GM18511 (cell line): ENCODE results near the gene SNRPB.

Source experiments
- ATAC-seq: cut with Tn5 transposase; IDR thresholded peaks from one replicate; pipeline ENCODE4 v1.9.1; 2021; ENCODE audit warnings: mild to moderate bottlenecking, moderate library complexity; ENCODE audit not compliant: unreplicated experiment

SNRPB gene

DNA sequence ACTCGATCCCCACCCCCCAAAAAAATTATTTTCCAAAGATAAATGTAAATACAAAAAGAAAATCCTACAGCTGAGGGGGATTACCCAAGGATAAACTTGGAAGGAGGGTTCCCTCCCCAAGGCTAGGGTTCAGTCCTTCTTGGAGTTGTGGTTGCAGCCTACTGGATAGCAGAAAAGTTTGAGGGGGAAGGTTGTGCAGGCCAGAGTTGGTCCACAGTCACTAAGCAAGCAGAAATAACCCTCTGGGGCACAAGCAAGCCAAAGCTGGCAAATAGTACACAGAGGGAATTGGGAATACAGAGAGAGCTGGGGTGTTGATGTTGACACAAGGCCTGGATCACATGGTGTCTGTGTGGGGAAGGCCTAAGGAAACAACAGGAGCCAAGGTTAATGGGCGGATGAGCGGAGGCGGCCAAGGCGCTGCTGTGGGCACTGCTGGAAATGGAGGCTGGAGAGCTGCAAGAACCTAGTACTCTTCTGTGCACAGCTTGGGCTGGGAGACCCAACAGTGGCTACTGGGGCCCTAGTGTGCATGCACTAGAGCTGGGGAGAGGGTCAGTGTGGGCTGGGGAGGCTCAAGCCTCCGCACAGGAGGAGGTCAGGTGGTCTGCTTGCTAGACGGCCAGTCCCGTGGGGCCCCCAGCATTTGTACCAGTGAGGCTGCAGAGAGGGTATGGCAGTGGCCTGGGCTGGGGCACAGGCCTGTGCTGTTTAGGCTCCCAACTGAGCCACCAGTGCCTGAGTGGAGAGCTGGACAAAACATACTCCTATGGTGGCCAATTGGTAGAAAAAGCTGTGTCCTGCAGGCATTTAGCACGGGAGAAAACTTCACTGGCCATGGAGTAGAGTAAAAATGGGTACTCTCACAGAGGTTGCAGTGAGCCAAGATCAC lies 5.5 kb upstream of the SNRPB start:
- ATAC-seq: no peak

DNA sequence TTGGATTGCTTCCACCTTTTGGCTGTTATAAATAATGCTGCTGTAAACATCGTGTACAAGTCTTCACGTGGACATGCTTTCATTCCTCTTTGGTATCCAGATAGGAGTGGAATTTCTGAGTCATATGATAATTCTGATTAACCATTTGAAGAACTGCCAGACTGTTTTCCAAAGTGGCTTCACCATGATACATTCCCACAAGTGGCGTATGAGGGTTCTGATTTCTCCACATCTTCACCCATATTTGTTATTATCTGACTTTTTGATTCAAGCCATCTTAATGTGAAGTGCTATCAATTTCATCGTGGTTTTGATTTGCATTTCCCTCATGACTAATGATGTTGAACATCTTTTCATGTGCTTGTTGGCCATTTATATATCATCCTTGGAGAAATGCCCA lies 2.9 kb upstream of the SNRPB start:
- no peak for ATAC-seq

DNA sequence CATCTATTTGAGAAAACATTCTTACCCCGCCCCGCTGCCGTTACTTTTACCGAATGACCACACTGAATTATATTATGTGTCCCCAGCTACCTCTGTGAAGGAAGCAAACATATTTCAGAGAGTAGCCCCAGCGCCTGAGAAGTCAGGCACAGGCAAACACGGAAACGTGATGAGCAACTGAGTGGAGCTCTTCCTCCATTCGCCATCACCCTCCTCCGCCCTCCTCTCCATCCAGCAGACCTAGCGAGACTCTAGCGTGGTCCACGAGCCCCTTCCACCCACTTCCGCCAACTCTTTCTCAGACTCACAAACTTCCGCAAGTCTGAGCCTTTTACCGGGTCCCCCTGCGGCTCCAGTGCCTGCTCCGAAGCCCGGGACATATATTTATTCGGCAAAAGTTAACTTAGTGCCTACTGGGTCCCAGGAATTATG lies 582 bp downstream of the SNRPB start:
- peak; percentile 41 for ATAC-seq

GRCh38 chr20:2468581-2469407 lies 1.8 kb downstream of the SNRPB start:
- ATAC-seq: no peak

DNA sequence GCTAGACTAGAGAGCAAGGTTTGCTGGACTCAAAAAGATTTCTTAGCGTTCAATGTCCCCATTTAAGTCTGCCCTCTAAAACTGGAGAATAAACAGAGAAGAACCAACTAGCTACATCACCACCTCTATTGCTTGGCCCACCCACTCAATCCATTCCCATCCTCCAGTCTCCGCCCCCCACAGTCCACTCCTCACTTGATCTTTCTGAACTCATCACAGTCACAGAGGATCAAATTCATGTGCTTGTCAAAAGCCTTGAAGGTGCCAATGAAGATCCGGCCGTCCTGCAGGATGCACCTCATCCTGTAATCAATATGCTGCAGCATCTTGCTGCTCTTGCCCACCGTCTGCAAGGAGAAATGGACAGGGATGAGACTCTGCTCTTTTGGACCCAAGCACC lies 3.2 kb downstream of the SNRPB start:
- no peak for ATAC-seq

DNA sequence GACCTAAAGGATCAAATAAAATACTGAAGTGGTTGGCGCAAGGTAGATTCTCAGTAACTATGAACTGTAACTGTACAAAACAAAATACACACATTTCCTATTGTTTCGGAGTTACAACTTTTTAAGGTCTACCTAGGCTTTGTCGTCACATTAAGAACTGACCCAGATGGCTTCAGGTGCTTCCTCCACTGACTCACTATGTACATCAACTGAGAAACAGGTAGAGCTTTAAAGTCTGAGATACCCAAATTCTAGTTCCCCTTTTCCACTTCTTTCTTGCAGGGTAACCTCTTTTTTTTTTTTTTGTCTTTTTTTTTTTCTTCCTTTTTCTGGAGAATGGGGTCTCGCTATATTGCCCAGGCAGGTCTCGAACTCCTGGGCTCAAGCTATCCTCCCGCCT lies 5.5 kb downstream of the SNRPB start:
- ATAC-seq: no peak

DNA sequence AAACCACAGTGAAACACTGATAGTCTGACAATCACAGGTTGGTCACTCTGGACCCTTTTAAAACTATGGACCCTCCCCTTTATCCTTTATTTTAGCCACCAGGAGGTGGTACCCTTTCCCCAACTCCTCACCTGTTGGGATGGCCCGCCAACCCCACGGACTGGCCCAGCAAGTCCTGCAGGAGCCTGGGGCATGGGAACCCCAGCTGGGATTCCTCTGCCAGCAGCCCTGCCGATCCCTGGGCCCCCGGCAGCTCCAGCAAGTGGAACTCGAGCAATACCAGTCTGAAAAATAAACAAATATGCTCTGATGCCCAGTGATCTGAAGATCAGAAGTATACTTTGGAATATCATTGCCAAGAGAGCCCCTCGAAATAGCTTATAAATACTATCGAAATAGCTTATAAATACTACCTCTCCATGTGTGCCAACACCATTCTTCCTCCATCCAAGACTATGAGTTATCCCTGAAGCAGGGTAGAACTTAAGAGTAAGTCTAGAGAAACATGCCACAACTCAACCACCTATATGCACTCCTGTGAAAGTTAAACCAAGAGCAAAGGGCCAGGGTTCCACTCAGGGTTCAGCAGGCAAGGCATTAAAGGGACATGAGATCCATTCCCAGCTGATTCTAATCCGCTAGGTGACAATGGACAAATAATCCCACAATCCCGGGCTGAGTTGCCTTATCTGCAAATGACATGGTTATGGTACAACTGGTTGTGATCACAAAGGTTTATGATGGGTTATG lies 6.8 kb downstream of the SNRPB start:
- ATAC-seq: no peak

- ATAC-seq: no peak
These were observed 8.1 kb downstream of the SNRPB start for GRCh38 chr20:2462484-2462883.

DNA sequence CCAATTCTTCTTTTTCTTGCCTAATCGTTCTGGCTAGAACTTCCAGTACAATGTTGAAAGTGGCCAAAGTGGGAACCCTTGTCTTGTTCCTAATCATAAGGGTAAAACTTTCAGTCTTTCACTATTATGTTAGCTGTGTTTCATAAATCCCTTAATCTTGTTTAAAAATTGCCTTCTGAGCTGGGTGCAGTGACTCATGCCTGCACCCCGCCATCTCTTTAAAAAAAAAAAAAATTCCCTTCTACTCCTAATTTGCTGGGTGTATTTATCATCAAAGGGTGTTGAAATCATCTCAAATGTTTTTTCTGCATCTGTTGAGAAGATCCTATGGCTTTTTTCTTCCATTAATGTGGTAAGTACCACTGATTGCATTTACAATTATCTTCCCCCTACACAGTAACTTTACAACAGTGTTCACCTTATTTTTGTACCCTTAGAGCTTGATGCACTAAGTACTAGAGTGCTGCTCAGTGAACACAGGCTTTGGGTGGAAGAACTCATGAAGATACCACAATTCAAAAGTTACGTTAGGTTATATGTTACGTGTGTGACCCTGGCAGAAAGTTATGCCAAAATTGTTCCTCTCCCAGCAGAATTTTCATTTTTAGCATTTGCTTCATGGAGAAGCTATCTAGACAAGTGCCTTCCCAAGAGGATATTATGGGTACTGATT lies 9.7 kb downstream of the SNRPB start:
- ATAC-seq: no peak

GRCh38 chr20:2459981-2460751 lies 10.4 kb downstream of the SNRPB start:
- no peak for ATAC-seq

DNA sequence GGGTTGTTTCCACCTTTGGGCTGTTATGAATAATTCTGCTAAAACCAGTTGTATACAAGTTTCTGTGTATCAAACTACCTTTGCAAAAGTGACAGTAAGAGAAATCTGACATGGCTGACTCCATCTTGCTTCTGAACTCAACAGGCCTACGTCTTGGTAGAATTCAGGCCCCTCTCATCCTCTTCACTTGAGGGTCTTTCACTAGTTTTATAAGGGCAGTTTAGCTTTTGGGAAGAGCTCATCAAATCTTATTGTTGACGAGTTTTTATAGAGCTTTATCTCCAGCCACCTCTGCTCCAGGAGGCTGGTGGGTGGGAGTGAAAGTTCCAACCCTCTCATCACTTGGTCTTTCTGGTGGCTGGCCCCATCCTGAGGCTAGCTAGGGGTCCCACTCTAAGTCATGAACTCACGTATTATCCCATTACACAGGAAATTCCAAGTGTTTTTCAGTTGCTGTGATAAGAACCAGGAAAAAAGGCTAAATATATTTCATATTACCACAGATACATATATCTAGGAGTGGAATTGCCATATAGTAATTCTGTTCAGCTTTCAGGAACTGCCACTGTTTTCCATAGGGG lies 11.6 kb downstream of the SNRPB start:
- no peak for ATAC-seq

DNA sequence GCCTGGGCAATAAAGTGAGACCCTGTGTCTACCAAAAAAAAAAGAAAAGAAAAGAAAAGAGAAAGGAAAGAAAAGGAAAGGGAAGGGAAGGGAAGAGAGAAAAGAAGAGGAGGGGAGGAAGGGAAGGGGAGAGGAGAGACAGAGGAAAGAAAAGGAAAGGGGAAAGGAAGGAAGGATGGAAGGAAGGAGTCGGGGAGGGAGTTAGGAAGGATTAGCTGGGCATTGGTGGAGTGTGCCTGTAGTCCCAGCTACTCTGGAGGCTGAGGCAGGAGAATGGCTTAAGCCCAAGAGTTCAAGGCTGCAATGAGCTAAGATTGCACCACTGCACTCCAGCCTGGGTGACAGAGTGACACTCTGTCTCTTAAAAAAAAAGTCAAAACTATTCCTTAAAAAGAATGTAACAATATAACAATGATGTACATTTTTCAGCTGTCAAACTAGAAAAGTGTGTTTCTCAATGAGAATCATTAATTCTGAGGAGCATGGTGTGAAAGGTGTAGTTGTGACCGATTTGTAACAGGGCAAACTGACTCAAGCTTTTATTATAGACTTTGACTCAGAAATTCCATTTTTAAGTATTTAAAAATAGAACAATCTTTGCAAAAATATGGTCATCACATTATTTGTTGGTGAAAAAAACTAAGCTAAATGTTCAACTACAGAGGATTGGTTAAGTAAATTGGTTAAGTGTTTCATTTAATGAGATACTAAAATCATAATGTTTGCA lies 14.7 kb downstream of the SNRPB start:
- ATAC-seq: no peak

- ATAC-seq: no peak
These were observed 16.8 kb downstream of the SNRPB start for GRCh38 chr20:2453792-2454191.

GRCh38 chr20:2451939-2452732 lies 18.5 kb downstream of the SNRPB start:
- ATAC-seq: no peak

DNA sequence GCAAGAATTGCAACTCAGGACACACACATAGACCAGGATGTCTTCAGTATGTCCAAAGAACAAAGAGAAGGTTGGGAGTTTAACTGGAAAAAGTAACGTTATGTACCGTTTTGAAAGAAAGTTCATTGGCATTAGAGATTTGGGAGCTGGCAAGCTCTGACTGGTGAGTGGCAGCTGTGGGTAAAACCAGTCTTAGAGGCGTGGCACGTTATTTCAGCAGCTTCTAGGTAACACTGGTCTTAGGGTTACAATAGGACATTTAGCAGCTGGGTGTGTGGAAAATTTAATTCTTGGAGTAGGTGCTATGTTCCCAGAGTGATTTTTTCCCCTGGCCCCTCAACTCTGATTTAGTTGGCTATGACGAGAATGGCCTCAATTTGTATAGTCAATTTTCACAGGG lies 19.2 kb downstream of the SNRPB start:
- ATAC-seq: no peak

- no peak for ATAC-seq
These were observed 21.2 kb downstream of the SNRPB start for GRCh38 chr20:2449386-2449785.

GRCh38 chr20:2446845-2447244 lies 23.7 kb downstream of the SNRPB start:
- no peak for ATAC-seq

DNA sequence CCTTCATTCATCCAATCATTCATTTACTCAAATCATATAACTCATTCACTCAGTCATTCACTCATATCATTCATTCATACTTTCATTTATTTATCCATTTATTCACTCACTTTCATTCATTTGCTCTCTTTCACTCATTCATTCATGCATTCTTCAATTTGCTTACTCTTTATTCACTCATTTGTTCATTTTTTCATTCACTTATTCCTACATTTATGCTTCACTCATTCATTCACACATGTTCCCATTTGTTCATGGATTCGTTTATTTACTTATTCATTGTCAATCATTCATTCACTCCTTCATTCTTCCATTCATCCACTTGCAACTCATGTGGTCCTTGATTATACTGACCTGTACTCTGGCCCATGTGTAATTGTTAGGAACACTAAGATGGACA lies 39.4 kb downstream of the SNRPB start:
- ATAC-seq: no peak
